Smooth muscle cell (in vitro differentiated cells): ENCODE measurements around the gene AARS2. TPM values are rescaled to one million over a fixed set of nuclear protein-coding genes. Genes with fewer than 3 reads are reported as not detected.

ENCODE experiments used
- DNase-seq: peaks from one replicate; lab custom pipeline; 2025; ENCODE audit not compliant: unreplicated experiment; lab: John Stamatoyannopoulos, UW
- H2AFZ ChIP-seq: fragments of 200-600 bp; sonication (generic); 2 replicates; pipeline ENCODE4 v1.6.0; 2016; ENCODE audit warnings: antibody characterized with exemption, low read depth, mild to moderate bottlenecking
- H3F3A ChIP-seq: fragments of 200-600 bp; sonication (generic); 2 replicates; pipeline ENCODE4 v1.6.0; 2017; ENCODE audit warnings: antibody characterized with exemption, low read depth
- H3K27ac ChIP-seq: fragments of 200-600 bp; sonication (generic); 2 replicates; pipeline ENCODE4 v1.5.1; 2016; ENCODE audit warnings: low read depth, mild to moderate bottlenecking
- H3K27me3 ChIP-seq: fragments of 200-600 bp; sonication (generic); 2 replicates; pipeline ENCODE4 v1.6.1; 2016; ENCODE audit warnings: low read depth, mild to moderate bottlenecking
- H3K36me3 ChIP-seq: fragments of 200-600 bp; sonication (generic); 2 replicates; pipeline ENCODE4 v1.5.1; 2016; ENCODE audit warnings: low read depth
- H3K4me1 ChIP-seq: fragments of 200-600 bp; sonication (generic); 2 replicates; pipeline ENCODE4 v1.5.1; 2016; ENCODE audit warnings: low read depth
- H3K4me2 ChIP-seq: fragments of 200-600 bp; sonication (generic); 2 replicates; pipeline ENCODE4 v1.6.0; 2016; ENCODE audit warnings: mild to moderate bottlenecking
- H3K4me3 ChIP-seq: fragments of 200-600 bp; sonication (generic); 2 replicates; pipeline ENCODE4 v1.5.1; 2016; ENCODE audit warnings: mild to moderate bottlenecking
- H3K79me2 ChIP-seq: fragments of 200-600 bp; sonication (generic); 2 replicates; pipeline ENCODE4 v1.6.0; 2016; ENCODE audit warnings: low read depth, mild to moderate bottlenecking
- H3K9ac ChIP-seq: fragments of 200-600 bp; sonication (generic); 2 replicates; pipeline ENCODE4 v1.6.0; 2016; ENCODE audit warnings: low read depth
- H3K9me3 ChIP-seq: fragments of 200-600 bp; sonication (generic); replicated peaks from 2 replicates; pipeline ENCODE4 v1.5.1; 2016; ENCODE audit warnings: low read depth
- H4K20me1 ChIP-seq: fragments of 200-600 bp; sonication (generic); 2 replicates; pipeline ENCODE4 v1.6.0; 2016; ENCODE audit warnings: low read depth
- WGBS: methylation state at CpG from one replicate; pipeline ENCODE4 v1.1.7; 2016; ENCODE audit warnings: low lambda C conversion rate; 5-methylcytosine and 5-hydroxymethylcytosine counted together
- polyA plus RNA-seq: library from polyadenylated mRNA; unstranded; fragments of >200 nt; fragmentation: Nextera tagmentation; extraction: Ambion mirVana; gene quantifications from 2 replicates; pipeline ENCODE4 v1.2.1, GENCODE V29; 2016
- total RNA-seq: library from RNA; depleted of rRNA; stranded (reverse); fragments of >200 nt; gene quantifications from 2 replicates; pipeline ENCODE4 v1.2.3, GENCODE V29; 2014
- TF ChIP-seq, protein P1 (sequence below): fragments of 200-600 bp; sonication (generic); IDR thresholded peaks from 2 replicates; pipeline ENCODE4 v1.5.1; 2017; ENCODE audit warnings: borderline replicate concordance, mild to moderate bottlenecking, antibody characterized with exemption; ENCODE audit not compliant: insufficient read depth, poor library complexity, severe bottlenecking

AARS2 gene
- total and polyA plus RNA-seq, 2 experiments from 2014 or later, result 7.5 to 15.1 TPM

DNA sequence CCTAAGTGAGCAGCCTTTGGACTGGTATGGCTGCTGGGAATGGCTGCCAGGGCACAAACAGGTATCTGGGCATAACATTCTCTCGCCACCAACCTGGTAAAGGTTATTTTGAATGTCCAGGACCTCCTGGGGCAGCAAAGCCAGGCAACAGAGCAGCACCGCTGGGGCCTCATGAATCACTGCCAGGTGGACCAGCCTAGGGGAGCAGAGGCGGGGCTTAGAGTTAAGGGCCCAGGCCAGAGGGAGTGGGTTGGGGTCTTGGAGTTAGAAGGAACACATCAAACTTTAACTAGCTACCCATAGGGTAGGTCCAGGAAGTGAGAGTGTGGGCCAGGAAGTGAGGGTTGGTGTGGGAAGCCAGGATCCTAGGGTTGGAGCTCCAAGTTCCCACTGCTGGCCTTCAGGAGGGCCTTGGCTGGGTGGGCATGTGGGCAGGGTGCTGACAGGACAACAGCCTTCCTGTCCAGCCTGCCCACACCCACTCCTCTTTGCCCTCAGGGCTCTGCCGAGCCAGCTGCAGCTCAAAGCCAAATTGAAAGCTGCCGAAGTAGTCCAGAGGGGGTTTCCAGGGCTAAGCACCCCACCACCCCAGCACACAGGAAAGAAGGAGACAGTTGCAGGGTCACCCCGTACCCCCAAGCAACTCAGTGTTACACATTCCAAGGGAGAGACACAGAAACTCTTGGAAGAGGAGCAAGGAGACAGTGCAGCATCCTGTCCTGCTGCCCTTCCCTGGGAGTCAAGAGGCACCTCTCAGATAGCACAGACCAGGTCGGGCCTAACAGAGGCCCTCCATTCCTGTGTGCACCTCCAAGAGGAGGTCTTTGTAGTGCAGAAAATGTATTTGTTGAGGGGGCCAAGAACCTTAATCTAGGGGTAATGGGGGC lies 50.4 kb downstream of the AARS2 start:
- no peaks in the 10 kb centered on the region for H3K9me3 ChIP-seq
- H3K4me2 ChIP-seq, result peak overlapping the region; percentile 98
- H4K20me1 ChIP-seq, result peaks cover 13% of the 10 kb centered on the region
- H3K4me1 ChIP-seq, result peaks cover 25% of the 10 kb centered on the region
- peaks cover 7% of the 10 kb centered on the region for H3F3A ChIP-seq
- no peak for DNase-seq
- H3K27ac ChIP-seq, result peak overlapping the region; percentile 42
- H3K9ac ChIP-seq, result peak overlapping the region; percentile 28
- WGBS, result 84% methylated on average over 7 of the region's 7 CpGs
- H3K4me3 ChIP-seq, result peak overlapping the region; percentile 96
- peaks cover 16% of the 10 kb centered on the region for H3K79me2 ChIP-seq
- TF ChIP-seq, protein P1, sequence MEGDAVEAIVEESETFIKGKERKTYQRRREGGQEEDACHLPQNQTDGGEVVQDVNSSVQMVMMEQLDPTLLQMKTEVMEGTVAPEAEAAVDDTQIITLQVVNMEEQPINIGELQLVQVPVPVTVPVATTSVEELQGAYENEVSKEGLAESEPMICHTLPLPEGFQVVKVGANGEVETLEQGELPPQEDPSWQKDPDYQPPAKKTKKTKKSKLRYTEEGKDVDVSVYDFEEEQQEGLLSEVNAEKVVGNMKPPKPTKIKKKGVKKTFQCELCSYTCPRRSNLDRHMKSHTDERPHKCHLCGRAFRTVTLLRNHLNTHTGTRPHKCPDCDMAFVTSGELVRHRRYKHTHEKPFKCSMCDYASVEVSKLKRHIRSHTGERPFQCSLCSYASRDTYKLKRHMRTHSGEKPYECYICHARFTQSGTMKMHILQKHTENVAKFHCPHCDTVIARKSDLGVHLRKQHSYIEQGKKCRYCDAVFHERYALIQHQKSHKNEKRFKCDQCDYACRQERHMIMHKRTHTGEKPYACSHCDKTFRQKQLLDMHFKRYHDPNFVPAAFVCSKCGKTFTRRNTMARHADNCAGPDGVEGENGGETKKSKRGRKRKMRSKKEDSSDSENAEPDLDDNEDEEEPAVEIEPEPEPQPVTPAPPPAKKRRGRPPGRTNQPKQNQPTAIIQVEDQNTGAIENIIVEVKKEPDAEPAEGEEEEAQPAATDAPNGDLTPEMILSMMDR, result no peak
- H3K36me3 ChIP-seq, result no peaks in the 10 kb centered on the region
- no peak overlapping the region for H2AFZ ChIP-seq
- H3K27me3 ChIP-seq, result no peaks in the 10 kb centered on the region

- H2AFZ ChIP-seq, result no peak overlapping the region
- H3F3A ChIP-seq, result peaks cover 10% of the 10 kb centered on the region
- H3K27ac ChIP-seq, result no peak overlapping the region
- no peaks in the 10 kb centered on the region for H3K9me3 ChIP-seq
- no peak overlapping the region for H3K4me3 ChIP-seq
- TF ChIP-seq, protein P1, result no peak
- 98% methylated on average over 8 of the region's 8 CpGs for WGBS
- H3K9ac ChIP-seq, result no peak overlapping the region
- no peak overlapping the region for H3K4me2 ChIP-seq
- peaks cover 21% of the 10 kb centered on the region for H3K79me2 ChIP-seq
- no peaks in the 10 kb centered on the region for H3K36me3 ChIP-seq
- no peaks in the 10 kb centered on the region for H3K27me3 ChIP-seq
- no peak for DNase-seq
- peaks cover 27% of the 10 kb centered on the region for H3K4me1 ChIP-seq
- H4K20me1 ChIP-seq, result peaks cover 14% of the 10 kb centered on the region
These were observed 51.6 kb downstream of the AARS2 start for GRCh38 chr6:44261581-44261980.

DNA sequence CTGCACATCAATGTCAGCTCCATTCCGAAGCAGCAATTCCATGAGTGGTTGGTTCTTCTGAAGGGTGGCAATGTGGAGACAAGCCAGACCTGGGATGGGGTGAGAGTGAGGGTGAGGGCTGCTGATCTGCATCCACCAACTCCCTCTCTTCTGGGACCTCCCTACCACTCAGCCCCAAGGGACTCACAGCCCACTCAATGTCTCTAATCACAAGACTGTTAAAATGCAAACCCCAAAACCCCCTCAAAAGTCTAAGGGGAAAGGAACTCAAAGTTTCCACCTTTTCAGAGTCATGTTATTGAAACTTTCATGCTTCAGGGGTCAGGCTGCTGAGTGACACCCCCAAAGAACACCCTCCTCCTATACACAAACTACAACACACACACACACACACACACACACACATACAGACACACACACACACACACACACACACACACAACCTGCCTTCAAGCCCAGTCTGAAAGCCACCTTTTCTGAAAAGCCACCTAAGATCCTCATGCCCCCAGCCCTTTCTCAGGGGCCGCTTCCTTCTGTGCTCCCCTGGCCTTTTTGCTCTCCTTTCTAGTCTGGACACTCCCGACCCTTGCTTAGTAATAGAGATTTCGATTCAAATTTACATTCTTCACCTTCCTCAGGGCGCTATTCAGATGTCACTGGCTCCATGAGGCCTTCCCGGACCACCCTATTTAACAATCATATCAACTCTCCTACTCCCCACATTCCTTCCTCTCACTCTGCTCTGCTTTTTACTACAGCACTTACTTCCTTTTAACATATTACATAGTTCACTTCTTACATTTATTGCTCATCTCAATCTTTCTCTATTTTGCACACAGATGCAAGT lies 52.5 kb downstream of the AARS2 start:
- H3K4me3 ChIP-seq, result no peak overlapping the region
- no peaks in the 10 kb centered on the region for H3K36me3 ChIP-seq
- H3K9me3 ChIP-seq, result no peaks in the 10 kb centered on the region
- H3K27ac ChIP-seq, result no peak overlapping the region
- no peak overlapping the region for H3K9ac ChIP-seq
- H4K20me1 ChIP-seq, result peaks cover 23% of the 10 kb centered on the region
- H3K4me1 ChIP-seq, result peaks cover 33% of the 10 kb centered on the region
- H3K27me3 ChIP-seq, result no peaks in the 10 kb centered on the region
- DNase-seq, result no peak
- H3K79me2 ChIP-seq, result peaks cover 27% of the 10 kb centered on the region
- WGBS, result 90% methylated on average over 6 of the region's 6 CpGs
- TF ChIP-seq, protein P1, result no peak
- no peak overlapping the region for H2AFZ ChIP-seq
- no peak overlapping the region for H3K4me2 ChIP-seq
- H3F3A ChIP-seq, result peaks cover 15% of the 10 kb centered on the region
